G401 (cell line): ENCODE data around the gene TERT. TPM values are rescaled to one million over a fixed set of nuclear protein-coding genes. Genes with fewer than 3 reads are reported as not detected.
A peak's percentile ranks its signal among the peaks of the same experiment; 100 is the strongest.

Experiments used
- DNase-seq: peaks from one replicate; pipeline ENCODE4 v3.0.0-alpha.2; 2015; ENCODE audit warnings: low spot score
- in situ Hi-C: cut with HindIII; loops from 2 replicates; pipeline ENCODE4 v1.10.0; 2016; ENCODE audit warnings: low sequenced_read_pairs, mixed read lengths
- total RNA-seq: library from RNA; depleted of rRNA; stranded (reverse); fragments of >200 nt; shearing (Covaris generic); gene quantifications from 2 replicates; pipeline ENCODE4 v1.2.3, GENCODE V29; 2014

Gene TERT
- total RNA-seq, 1 experiment from 2014 or later: 0.85 TPM

GRCh38 chr5:1215320-1216096, 79.4 kb downstream of the TERT start:
- in situ Hi-C loops: no loop called here
- DNase-seq: no peak

GRCh38 chr5:1214936-1215220, 80.0 kb downstream of the TERT start:
- in situ Hi-C loops: no loop called here
- DNase-seq: no peak

- DNase-seq: no peak
- in situ Hi-C loops: no loop called here
Measured at GRCh38 chr5:1214163-1214935, 80.5 kb downstream of the TERT start.

- DNase-seq: no peak
- in situ Hi-C loops: no loop called here
Measured at GRCh38 chr5:1213508-1214162, 81.2 kb downstream of the TERT start.

DNA sequence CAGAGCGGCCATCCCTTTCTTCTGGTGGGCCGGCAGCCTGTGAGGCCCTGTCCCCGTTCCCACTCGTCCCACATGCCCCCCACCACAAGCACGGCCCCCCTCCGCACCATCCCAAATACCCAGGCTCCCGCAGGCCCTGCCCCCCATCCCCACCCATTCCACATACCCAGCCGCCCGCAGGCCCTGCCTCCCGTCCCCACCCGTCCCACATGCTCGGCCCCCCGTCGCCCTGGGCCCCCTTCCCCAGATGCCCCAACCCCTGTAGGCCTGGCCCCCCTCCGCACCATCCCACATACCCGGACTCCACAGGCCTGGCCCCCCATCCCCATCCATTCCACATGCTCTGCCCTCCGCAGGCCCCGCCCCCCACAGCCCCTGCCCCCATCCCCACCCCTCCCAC, 82.0 kb downstream of the TERT start:
- DNase-seq: no peak
- in situ Hi-C loops: no loop called here

- DNase-seq: no peak
- in situ Hi-C loops: no loop called here
Measured at GRCh38 chr5:1212271-1212670, 82.6 kb downstream of the TERT start.

DNA sequence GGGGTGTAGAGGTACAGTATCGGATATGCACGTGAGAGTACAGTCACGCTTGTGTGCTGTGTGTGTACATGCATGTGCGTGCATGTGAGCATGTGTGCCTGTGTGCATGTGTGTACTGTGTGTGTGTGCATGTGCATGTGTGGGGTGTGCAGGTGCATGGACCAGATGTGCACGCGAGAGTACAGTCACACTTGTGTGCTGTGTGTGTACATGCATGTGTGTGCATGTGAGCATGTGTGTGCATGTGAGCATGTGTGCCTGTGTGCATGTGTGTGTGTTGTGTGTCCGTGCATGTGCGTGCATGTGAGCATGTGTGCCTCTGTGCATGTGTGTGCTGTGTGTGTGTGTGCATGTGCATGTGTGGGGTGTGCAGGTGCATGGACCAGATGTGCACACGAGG, 83.2 kb downstream of the TERT start:
- no peak for DNase-seq
- in situ Hi-C loops: no loop called here

DNA sequence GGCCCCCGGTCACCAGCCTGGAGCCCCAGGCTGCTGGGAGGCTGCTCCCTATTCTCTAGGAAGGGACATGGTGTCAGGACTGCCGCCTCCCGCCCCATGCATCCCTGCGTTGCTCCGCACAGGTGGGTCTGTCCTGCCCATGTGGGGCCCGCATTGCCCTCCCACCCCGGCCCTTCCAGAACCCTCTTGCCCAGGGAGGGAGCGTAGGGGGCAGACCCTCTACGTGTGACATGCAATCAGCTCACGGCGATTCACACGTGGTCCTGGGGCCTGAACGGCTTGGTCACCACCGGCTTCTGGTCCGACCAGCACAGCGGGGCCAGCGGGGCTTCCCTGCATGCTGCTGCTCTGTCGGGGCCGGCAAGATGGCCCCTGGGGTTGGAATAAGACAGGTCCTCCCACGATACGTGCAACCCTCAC, 84.0 kb downstream of the TERT start:
- DNase-seq: no peak
- in situ Hi-C loops: no loop called here

GRCh38 chr5:1209896-1210776, 84.7 kb downstream of the TERT start:
- in situ Hi-C loops: no loop called here
- DNase-seq: no peak

DNA sequence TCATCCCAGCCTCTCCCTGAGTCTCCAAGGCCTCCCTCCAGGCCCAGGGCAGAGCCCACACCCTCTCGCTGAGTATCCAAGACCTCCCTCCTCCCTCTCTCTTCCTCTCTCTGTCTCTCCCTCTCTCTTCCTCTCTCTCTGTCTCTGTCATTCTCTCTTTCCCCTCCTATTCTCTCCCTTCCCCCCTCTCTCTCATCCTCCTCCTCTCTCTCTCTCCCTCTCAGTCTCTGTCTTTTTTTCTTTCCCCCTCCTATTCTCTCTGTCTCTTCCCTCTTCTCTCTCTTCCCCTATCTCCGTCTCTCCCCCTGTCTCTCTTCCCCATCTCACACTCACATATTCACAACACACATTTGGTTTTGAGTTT, 85.4 kb downstream of the TERT start:
- in situ Hi-C loops: no loop called here
- no peak for DNase-seq

GRCh38 chr5:1208743-1209488, 86.0 kb downstream of the TERT start:
- DNase-seq: no peak
- in situ Hi-C loops: no loop called here

- DNase-seq: no peak
- in situ Hi-C loops: no loop called here
Measured at GRCh38 chr5:1208221-1208742, 86.6 kb downstream of the TERT start.

DNA sequence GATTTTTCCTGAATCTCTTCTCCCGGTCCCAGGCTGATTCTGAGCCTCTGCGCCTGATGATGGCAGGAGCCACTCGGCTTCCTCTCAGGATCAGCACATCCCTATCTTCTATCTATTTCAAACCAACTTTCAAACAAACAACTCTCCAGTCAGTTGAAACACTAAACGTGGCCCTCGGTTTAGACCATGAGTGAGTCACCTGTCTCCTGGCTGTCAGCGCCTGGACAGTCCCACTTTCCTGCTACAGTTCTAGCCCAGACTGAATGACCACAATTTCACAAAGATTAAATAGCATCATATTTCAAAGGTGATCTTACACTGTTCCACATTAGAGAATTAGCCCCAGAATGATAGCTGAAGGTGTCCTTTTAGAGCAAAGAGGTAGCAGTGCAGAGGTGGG, 87.3 kb downstream of the TERT start:
- no peak for DNase-seq
- in situ Hi-C loops: no loop called here

GRCh38 chr5:1206521-1207412, 88.1 kb downstream of the TERT start:
- in situ Hi-C loops: no loop called here
- DNase-seq: no peak

- in situ Hi-C loops: no loop called here
- no peak for DNase-seq
Measured at GRCh38 chr5:1205255-1206180, 89.3 kb downstream of the TERT start.

GRCh38 chr5:1204693-1205242, 90.1 kb downstream of the TERT start:
- in situ Hi-C loops: no loop called here
- DNase-seq: peak; percentile 6
